Smooth muscle cell (in vitro differentiated cells): ENCODE results near the gene AMFR. TPM values are rescaled to one million over a fixed set of nuclear protein-coding genes. Genes with fewer than 3 reads are reported as not detected.

Experiments used
- DNase-seq: peaks from one replicate; lab custom pipeline; 2025; ENCODE audit not compliant: unreplicated experiment; lab: John Stamatoyannopoulos, UW
- H2AFZ ChIP-seq: fragments of 200-600 bp; sonication (generic); 2 replicates; pipeline ENCODE4 v1.6.0; 2016; ENCODE audit warnings: antibody characterized with exemption, low read depth, mild to moderate bottlenecking
- H3F3A ChIP-seq: fragments of 200-600 bp; sonication (generic); 2 replicates; pipeline ENCODE4 v1.6.0; 2017; ENCODE audit warnings: antibody characterized with exemption, low read depth
- H3K27ac ChIP-seq: fragments of 200-600 bp; sonication (generic); 2 replicates; pipeline ENCODE4 v1.5.1; 2016; ENCODE audit warnings: low read depth, mild to moderate bottlenecking
- H3K27me3 ChIP-seq: fragments of 200-600 bp; sonication (generic); 2 replicates; pipeline ENCODE4 v1.6.1; 2016; ENCODE audit warnings: low read depth, mild to moderate bottlenecking
- H3K36me3 ChIP-seq: fragments of 200-600 bp; sonication (generic); 2 replicates; pipeline ENCODE4 v1.5.1; 2016; ENCODE audit warnings: low read depth
- H3K4me1 ChIP-seq: fragments of 200-600 bp; sonication (generic); 2 replicates; pipeline ENCODE4 v1.5.1; 2016; ENCODE audit warnings: low read depth
- H3K4me2 ChIP-seq: fragments of 200-600 bp; sonication (generic); 2 replicates; pipeline ENCODE4 v1.6.0; 2016; ENCODE audit warnings: mild to moderate bottlenecking
- H3K4me3 ChIP-seq: fragments of 200-600 bp; sonication (generic); 2 replicates; pipeline ENCODE4 v1.5.1; 2016; ENCODE audit warnings: mild to moderate bottlenecking
- H3K79me2 ChIP-seq: fragments of 200-600 bp; sonication (generic); 2 replicates; pipeline ENCODE4 v1.6.0; 2016; ENCODE audit warnings: low read depth, mild to moderate bottlenecking
- H3K9ac ChIP-seq: fragments of 200-600 bp; sonication (generic); 2 replicates; pipeline ENCODE4 v1.6.0; 2016; ENCODE audit warnings: low read depth
- H3K9me3 ChIP-seq: fragments of 200-600 bp; sonication (generic); replicated peaks from 2 replicates; pipeline ENCODE4 v1.5.1; 2016; ENCODE audit warnings: low read depth
- H4K20me1 ChIP-seq: fragments of 200-600 bp; sonication (generic); 2 replicates; pipeline ENCODE4 v1.6.0; 2016; ENCODE audit warnings: low read depth
- WGBS: methylation state at CpG from one replicate; pipeline ENCODE4 v1.1.7; 2016; ENCODE audit warnings: low lambda C conversion rate; 5-methylcytosine and 5-hydroxymethylcytosine counted together
- polyA plus RNA-seq: library from polyadenylated mRNA; unstranded; fragments of >200 nt; fragmentation: Nextera tagmentation; extraction: Ambion mirVana; gene quantifications from 2 replicates; pipeline ENCODE4 v1.2.1, GENCODE V29; 2016
- total RNA-seq: library from RNA; depleted of rRNA; stranded (reverse); fragments of >200 nt; gene quantifications from 2 replicates; pipeline ENCODE4 v1.2.3, GENCODE V29; 2014
- TF ChIP-seq, protein P1 (sequence below): fragments of 200-600 bp; sonication (generic); IDR thresholded peaks from 2 replicates; pipeline ENCODE4 v1.5.1; 2017; ENCODE audit warnings: borderline replicate concordance, mild to moderate bottlenecking, antibody characterized with exemption; ENCODE audit not compliant: insufficient read depth, poor library complexity, severe bottlenecking

Gene AMFR
- total and polyA plus RNA-seq, 2 experiments from 2014 or later: 45.2 to 76.6 TPM

- DNase-seq: no peak
- 49% methylated on average over 2 of the region's 2 CpGs for WGBS
- Histone ChIP-seq H3K36me3 (peaks cover 5% of the 10 kb centered on the region), H3K27me3 (no peaks in the 10 kb centered on the region), H3K9me3 (no peaks in the 10 kb centered on the region), H3K4me2 (peak overlapping the region; percentile 51), H3K4me1 (peaks cover 21% of the 10 kb centered on the region), H3F3A (peaks cover 10% of the 10 kb centered on the region), H4K20me1 (peaks cover 64% of the 10 kb centered on the region), H3K79me2 (peaks cover 66% of the 10 kb centered on the region), H2AFZ (no peak overlapping the region), H3K27ac (peak overlapping the region; percentile 16), H3K4me3 (no peak overlapping the region), H3K9ac (no peak overlapping the region)
- TF ChIP-seq, protein P1, sequence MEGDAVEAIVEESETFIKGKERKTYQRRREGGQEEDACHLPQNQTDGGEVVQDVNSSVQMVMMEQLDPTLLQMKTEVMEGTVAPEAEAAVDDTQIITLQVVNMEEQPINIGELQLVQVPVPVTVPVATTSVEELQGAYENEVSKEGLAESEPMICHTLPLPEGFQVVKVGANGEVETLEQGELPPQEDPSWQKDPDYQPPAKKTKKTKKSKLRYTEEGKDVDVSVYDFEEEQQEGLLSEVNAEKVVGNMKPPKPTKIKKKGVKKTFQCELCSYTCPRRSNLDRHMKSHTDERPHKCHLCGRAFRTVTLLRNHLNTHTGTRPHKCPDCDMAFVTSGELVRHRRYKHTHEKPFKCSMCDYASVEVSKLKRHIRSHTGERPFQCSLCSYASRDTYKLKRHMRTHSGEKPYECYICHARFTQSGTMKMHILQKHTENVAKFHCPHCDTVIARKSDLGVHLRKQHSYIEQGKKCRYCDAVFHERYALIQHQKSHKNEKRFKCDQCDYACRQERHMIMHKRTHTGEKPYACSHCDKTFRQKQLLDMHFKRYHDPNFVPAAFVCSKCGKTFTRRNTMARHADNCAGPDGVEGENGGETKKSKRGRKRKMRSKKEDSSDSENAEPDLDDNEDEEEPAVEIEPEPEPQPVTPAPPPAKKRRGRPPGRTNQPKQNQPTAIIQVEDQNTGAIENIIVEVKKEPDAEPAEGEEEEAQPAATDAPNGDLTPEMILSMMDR: no peak
Observed at GRCh38 chr16:56447286-56447685, 21.9 kb upstream of the AMFR start.

GRCh38 chr16:56438038-56438437 is 12.7 kb upstream of the AMFR start:
- Histone ChIP-seq H3K9me3 (no peaks in the 10 kb centered on the region), H3K4me2 (no peak overlapping the region), H3K27me3 (no peaks in the 10 kb centered on the region), H3K27ac (no peak overlapping the region), H2AFZ (no peak overlapping the region), H3K36me3 (peaks cover 12% of the 10 kb centered on the region), H3K79me2 (peaks cover 14% of the 10 kb centered on the region), H3K9ac (no peak overlapping the region), H3K4me1 (no peaks in the 10 kb centered on the region), H4K20me1 (peaks cover 16% of the 10 kb centered on the region), H3K4me3 (no peak overlapping the region), H3F3A (no peaks in the 10 kb centered on the region)
- WGBS: 100% methylated on average over 1 of the region's 1 CpG
- TF ChIP-seq, protein P1: no peak
- no peak for DNase-seq

GRCh38 chr16:56436258-56436657 is 10.9 kb upstream of the AMFR start:
- no peak for DNase-seq
- no peaks in the 10 kb centered on the region for H3K27me3 ChIP-seq
- no peak overlapping the region for H3K27ac ChIP-seq
- no peak overlapping the region for H3K4me2 ChIP-seq
- H3K9me3 ChIP-seq: no peaks in the 10 kb centered on the region
- no peak overlapping the region for H3K4me3 ChIP-seq
- H3K4me1 ChIP-seq: no peaks in the 10 kb centered on the region
- TF ChIP-seq, protein P1: no peak
- peaks cover 9% of the 10 kb centered on the region for H3F3A ChIP-seq
- H3K9ac ChIP-seq: no peak overlapping the region
- H4K20me1 ChIP-seq: peaks cover 16% of the 10 kb centered on the region
- no peak overlapping the region for H2AFZ ChIP-seq
- H3K36me3 ChIP-seq: peaks cover 8% of the 10 kb centered on the region
- peaks cover 14% of the 10 kb centered on the region for H3K79me2 ChIP-seq

GRCh38 chr16:56428091-56428490 is 2.7 kb upstream of the AMFR start:
- Histone ChIP-seq H3K79me2 (peaks cover 14% of the 10 kb centered on the region), H3K27ac (peak overlapping the region; percentile 45), H3F3A (peaks cover 40% of the 10 kb centered on the region), H3K4me2 (no peak overlapping the region), H3K9me3 (no peaks in the 10 kb centered on the region), H3K36me3 (peaks cover 6% of the 10 kb centered on the region), H4K20me1 (peaks cover 24% of the 10 kb centered on the region), H3K4me1 (peaks cover 11% of the 10 kb centered on the region), H2AFZ (no peak overlapping the region), H3K9ac (no peak overlapping the region), H3K4me3 (no peak overlapping the region), H3K27me3 (no peaks in the 10 kb centered on the region)
- no peak for DNase-seq
- TF ChIP-seq, protein P1: no peak
- 48% methylated on average over 1 of the region's 1 CpG for WGBS
